LNCaP clone FGC (cell line): ENCODE measurements around the gene LRP3.
A peak's percentile ranks its signal among the peaks of the same experiment; 100 is the strongest.

Source experiments
- DNase-seq: peaks from one replicate; pipeline ENCODE4 v3.0.0-alpha.2; 2011; ENCODE audit warnings: low read depth
- H3K4me3 ChIP-seq: 2 replicates; pipeline ENCODE4 v1.5.1; 2011; ENCODE audit warnings: mild to moderate bottlenecking, low read depth, low read length, control low read depth
- TF ChIP-seq, protein P1 (sequence below): IDR thresholded peaks from 2 replicates; pipeline ENCODE4 v1.5.1; 2012; ENCODE audit warnings: mild to moderate bottlenecking; ENCODE audit not compliant: control insufficient read depth, insufficient read depth; ENCODE audit errors: extremely low read depth

Gene LRP3

GRCh38 chr19:33238481-33239149 lies 44.5 kb downstream of the LRP3 start:
- TF ChIP-seq, protein P1, sequence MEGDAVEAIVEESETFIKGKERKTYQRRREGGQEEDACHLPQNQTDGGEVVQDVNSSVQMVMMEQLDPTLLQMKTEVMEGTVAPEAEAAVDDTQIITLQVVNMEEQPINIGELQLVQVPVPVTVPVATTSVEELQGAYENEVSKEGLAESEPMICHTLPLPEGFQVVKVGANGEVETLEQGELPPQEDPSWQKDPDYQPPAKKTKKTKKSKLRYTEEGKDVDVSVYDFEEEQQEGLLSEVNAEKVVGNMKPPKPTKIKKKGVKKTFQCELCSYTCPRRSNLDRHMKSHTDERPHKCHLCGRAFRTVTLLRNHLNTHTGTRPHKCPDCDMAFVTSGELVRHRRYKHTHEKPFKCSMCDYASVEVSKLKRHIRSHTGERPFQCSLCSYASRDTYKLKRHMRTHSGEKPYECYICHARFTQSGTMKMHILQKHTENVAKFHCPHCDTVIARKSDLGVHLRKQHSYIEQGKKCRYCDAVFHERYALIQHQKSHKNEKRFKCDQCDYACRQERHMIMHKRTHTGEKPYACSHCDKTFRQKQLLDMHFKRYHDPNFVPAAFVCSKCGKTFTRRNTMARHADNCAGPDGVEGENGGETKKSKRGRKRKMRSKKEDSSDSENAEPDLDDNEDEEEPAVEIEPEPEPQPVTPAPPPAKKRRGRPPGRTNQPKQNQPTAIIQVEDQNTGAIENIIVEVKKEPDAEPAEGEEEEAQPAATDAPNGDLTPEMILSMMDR = no peak
- no peak for DNase-seq
- no peak overlapping the region for H3K4me3 ChIP-seq

DNA sequence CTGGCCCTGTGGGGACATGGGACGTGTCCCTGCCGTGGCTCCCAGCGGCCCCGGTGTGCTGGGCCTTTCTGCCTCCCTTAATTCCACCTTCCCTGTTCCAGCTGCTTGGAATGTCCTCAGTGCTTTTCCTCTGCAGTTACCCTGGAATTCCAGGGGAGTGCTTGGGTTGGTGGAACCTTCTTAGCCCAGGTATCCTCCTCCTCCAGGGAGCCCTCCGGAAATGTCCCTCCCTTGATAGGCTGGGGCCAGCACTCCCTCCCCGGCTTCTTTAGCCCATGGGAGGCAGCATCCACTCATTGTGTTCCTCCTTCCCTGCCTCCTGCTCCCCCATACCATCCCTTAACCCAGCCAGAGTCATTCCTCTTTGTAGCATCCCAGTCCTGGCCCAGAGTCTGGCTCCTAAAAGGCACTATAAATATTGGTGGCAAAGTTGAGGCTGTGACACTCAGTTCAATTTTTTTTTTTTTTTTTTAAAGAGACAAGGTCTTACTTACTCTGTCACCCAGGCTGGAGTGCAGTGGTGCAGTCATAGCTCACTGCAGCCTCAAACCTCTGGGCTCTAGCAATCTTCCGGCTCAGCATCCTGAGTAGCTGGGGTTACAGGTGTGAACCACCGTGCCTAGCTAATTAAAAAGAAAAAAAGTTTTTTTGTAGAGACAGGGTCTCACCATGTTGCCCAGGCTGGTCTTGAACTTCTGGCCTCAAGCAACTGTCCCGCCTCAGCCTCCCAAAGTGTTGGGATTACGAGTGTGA lies 45.3 kb downstream of the LRP3 start:
- DNase-seq = no peak
- H3K4me3 ChIP-seq = no peak overlapping the region
- TF ChIP-seq, protein P1 = no peak

- TF ChIP-seq, protein P1 = no peak
- no peak for DNase-seq
Measured at GRCh38 chr19:33240181-33240771, 46.1 kb downstream of the LRP3 start.

DNA sequence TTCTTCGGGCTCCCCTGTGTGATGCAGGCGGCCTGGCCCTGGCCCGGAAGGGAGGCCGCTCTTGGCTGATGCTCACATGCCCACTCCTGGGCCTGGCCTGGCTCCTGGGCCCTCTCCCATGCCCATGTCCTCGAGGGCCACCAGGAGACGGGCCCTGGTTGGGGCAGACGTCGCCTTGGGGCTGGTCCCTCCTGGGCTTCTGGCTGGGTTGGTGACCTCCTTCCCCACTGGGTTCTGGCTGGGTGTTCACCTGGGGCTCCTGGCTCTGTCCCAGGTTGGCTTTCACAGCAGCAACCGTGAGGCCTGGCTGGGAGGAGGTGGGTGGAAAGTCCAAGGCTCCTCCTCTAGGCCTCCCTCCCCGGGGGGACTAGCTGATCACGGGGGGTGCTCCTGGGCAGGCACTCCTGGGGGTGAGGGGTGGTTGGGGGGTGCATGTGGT lies 47.0 kb downstream of the LRP3 start:
- H3K4me3 ChIP-seq = no peak overlapping the region
- no peak for DNase-seq
- TF ChIP-seq, protein P1 = no peak

More at GRCh38 chr19:33240181-33240771, 46.1 kb downstream of the LRP3 start:
- H3K4me3 ChIP-seq = no peak overlapping the region

- no peak overlapping the region for H3K4me3 ChIP-seq
- no peak for DNase-seq
- TF ChIP-seq, protein P1 = peak; percentile 68
Measured at GRCh38 chr19:33241530-33242101, 47.5 kb downstream of the LRP3 start.

- H3K4me3 ChIP-seq = no peak overlapping the region
- TF ChIP-seq, protein P1 = no peak
- DNase-seq = no peak
Measured at GRCh38 chr19:33242131-33242530, 48.0 kb downstream of the LRP3 start.
